ENCODE results near the gene LPCAT1.

GRCh38 chr5:1416856-1417469 is 106.8 kb downstream of the LPCAT1 start:
- no peak for TF ChIP-seq CTCF (conservative IDR thresholded peaks at IDR 0.05)
- no peak for TF ChIP-seq ZFX (IDR thresholded peaks at IDR 0.05)

All from C4-2B (cell line).